IMR-90 (cell line): ENCODE measurements around the gene JAKMIP1. TPM values are rescaled to one million over a fixed set of nuclear protein-coding genes. Genes with fewer than 3 reads are reported as not detected.

ENCODE experiments used
- ATAC-seq: fragments of 200-7000 bp; cut with Tn5 transposase; 2 replicates; pipeline ENCODE4 v1.9.1; 2020; ENCODE audit warnings: low read depth, mild to moderate bottlenecking, moderate library complexity
- BruUV-seq: library from RNA; stranded (reverse); fragments of 400-500 nt; replicated peaks from 2 replicates; lab custom pipeline; 2021; lab: Mats Ljungman, UMichigan
- CTCF ChIA-PET: fragments of 300-600 bp; formaldehyde crosslinking; extraction: SDS; loops from one replicate; lab custom pipeline; 2021; ENCODE audit warnings: antibody characterized with exemption; lab: Yijun Ruan, JAX
- POLR2A ChIA-PET: fragments of 300-600 bp; sonication (Branson Sonifier 250); formaldehyde crosslinking; loops from one replicate; lab custom pipeline; 2022; ENCODE audit warnings: antibody characterized with exemption; ENCODE audit not compliant: unreplicated experiment; lab: Charles Lee
- DNase-seq: peaks from one replicate; pipeline ENCODE4 v3.0.0; 2013
- H2AFZ ChIP-seq: replicated peaks from 2 replicates; pipeline ENCODE3; 2013; ENCODE audit warnings: low read length, mild to moderate bottlenecking; ENCODE audit not compliant: poor library complexity
- H2AK5ac ChIP-seq: 2 replicates; pipeline ENCODE4 v1.6.1; 2013; ENCODE audit warnings: low read depth, low read length, inconsistent platforms
- H2AK9ac ChIP-seq: replicated peaks from 2 replicates; pipeline ENCODE3; 2013; ENCODE audit warnings: mild to moderate bottlenecking, low read depth, low read length, moderate library complexity; ENCODE audit not compliant: poor library complexity
- H2BK120ac ChIP-seq: 2 replicates; pipeline ENCODE4 v1.6.1; 2013; ENCODE audit warnings: low read depth, low read length, inconsistent platforms
- H2BK15ac ChIP-seq: 3 replicates; pipeline ENCODE4 v1.6.1; 2013; ENCODE audit warnings: low read depth, low read length, inconsistent platforms
- H2BK20ac ChIP-seq: 2 replicates; pipeline ENCODE4 v1.6.1; 2013; ENCODE audit warnings: low read depth, mild to moderate bottlenecking, inconsistent platforms, low read length, moderate library complexity
- H2BK5ac ChIP-seq: 2 replicates; pipeline ENCODE4 v1.6.1; 2013; ENCODE audit warnings: mild to moderate bottlenecking, low read depth, low read length, inconsistent platforms; ENCODE audit not compliant: poor library complexity, severe bottlenecking
- H3K14ac ChIP-seq: replicated peaks from 2 replicates; pipeline ENCODE4 v1.6.1; 2013; ENCODE audit warnings: low read depth, low read length, inconsistent platforms
- H3K18ac ChIP-seq: 2 replicates; pipeline ENCODE4 v1.6.1; 2013; ENCODE audit warnings: low read depth, low read length, control low read depth
- H3K23ac ChIP-seq: 2 replicates; pipeline ENCODE4 v1.6.1; 2013; ENCODE audit warnings: low read depth, low read length, inconsistent platforms
- H3K27ac ChIP-seq: 2 replicates; pipeline ENCODE4 v1.5.1; 2013; ENCODE audit warnings: mild to moderate bottlenecking, control low read depth, low read length; ENCODE audit not compliant: insufficient read depth
- H3K27me3 ChIP-seq: 2 replicates; pipeline ENCODE4 v1.6.1; 2013; ENCODE audit warnings: low read length; ENCODE audit not compliant: control insufficient read depth, insufficient read depth
- H3K36me3 ChIP-seq: 2 replicates; pipeline ENCODE4 v1.6.1; 2013; ENCODE audit warnings: low read length, mixed read lengths; ENCODE audit not compliant: control insufficient read depth, insufficient read depth
- H3K4ac ChIP-seq: 2 replicates; pipeline ENCODE4 v1.6.1; 2013; ENCODE audit warnings: low read depth, low read length, inconsistent platforms
- H3K4me1 ChIP-seq: 2 replicates; pipeline ENCODE4 v1.6.1; 2013; ENCODE audit warnings: low read length, mixed read lengths; ENCODE audit not compliant: control insufficient read depth, insufficient read depth
- H3K4me2 ChIP-seq: 2 replicates; pipeline ENCODE4 v1.6.1; 2013; ENCODE audit warnings: low read depth, mild to moderate bottlenecking, control low read depth, low read length, moderate library complexity
- H3K4me3 ChIP-seq: 2 replicates; pipeline ENCODE4 v1.5.1; 2013; ENCODE audit warnings: low read depth, mild to moderate bottlenecking, control low read depth, low read length, moderate library complexity; ENCODE audit not compliant: insufficient read depth
- H3K56ac ChIP-seq: 2 replicates; pipeline ENCODE4 v1.6.1; 2013; ENCODE audit warnings: low read length, inconsistent platforms; ENCODE audit not compliant: insufficient read depth; ENCODE audit errors: extremely low read depth
- H3K79me1 ChIP-seq, 2 experiments: 2 replicates each; pipeline ENCODE4 v1.6.1; 2013; ENCODE audit warnings: low read length in 2 of 2, inconsistent platforms in 1 of 2, low read depth in 1 of 2
- H3K9ac ChIP-seq: 2 replicates; pipeline ENCODE4 v1.6.1; 2013; ENCODE audit warnings: low read depth, low read length, control low read depth
- H3K9me1 ChIP-seq: 2 replicates; pipeline ENCODE4 v1.6.1; 2013; ENCODE audit warnings: low read length, inconsistent platforms; ENCODE audit not compliant: insufficient read depth
- H3K9me3 ChIP-seq: 2 replicates; pipeline ENCODE4 v1.6.1; 2013; ENCODE audit warnings: low read length; ENCODE audit not compliant: control insufficient read depth, insufficient read depth
- H4K20me1 ChIP-seq: 2 replicates; pipeline ENCODE4 v1.6.1; 2013; ENCODE audit warnings: low read length, inconsistent platforms; ENCODE audit not compliant: insufficient read depth
- H4K5ac ChIP-seq: 2 replicates; pipeline ENCODE4 v1.6.1; 2013; ENCODE audit warnings: mild to moderate bottlenecking, low read depth, low read length, control low read depth
- H4K8ac ChIP-seq, 2 experiments: 2 replicates each; pipeline ENCODE4 v1.6.1; 2013; ENCODE audit warnings: low read depth in 2 of 2, low read length in 2 of 2, control low read depth in 1 of 2, inconsistent platforms in 1 of 2
- H4K91ac ChIP-seq: 2 replicates; pipeline ENCODE4 v1.6.1; 2013; ENCODE audit warnings: low read depth, low read length, inconsistent platforms; ENCODE audit not compliant: insufficient read depth
- BHLHE40 ChIP-seq: fragments of 150-350 bp; IDR thresholded peaks from 2 replicates; pipeline ENCODE4 v1.6.1; 2016; ENCODE audit warnings: mild to moderate bottlenecking, low read depth, low read length
- CEBPB ChIP-seq: IDR thresholded peaks from 2 replicates; pipeline ENCODE4 v1.6.1; 2012; ENCODE audit warnings: low read depth, low read length, improper control_type of control experiment
- CHD1 ChIP-seq: IDR thresholded peaks from 2 replicates; pipeline ENCODE4 v1.6.1; 2012; ENCODE audit warnings: low read depth, low read length, improper control_type of control experiment
- FOS ChIP-seq: fragments of 150-350 bp; IDR thresholded peaks from 2 replicates; pipeline ENCODE4 v1.6.1; 2016; ENCODE audit warnings: low read depth, low read length
- MAFK ChIP-seq: IDR thresholded peaks from 2 replicates; pipeline ENCODE4 v1.6.1; 2012; ENCODE audit warnings: low read depth, low read length, improper control_type of control experiment
- MAZ ChIP-seq: IDR thresholded peaks from 2 replicates; pipeline ENCODE4 v1.6.1; 2012; ENCODE audit warnings: low read depth, mild to moderate bottlenecking, low read length, improper control_type of control experiment, moderate library complexity, borderline replicate concordance
- MXI1 ChIP-seq: IDR thresholded peaks from 2 replicates; pipeline ENCODE4 v1.6.1; 2012; ENCODE audit warnings: low read depth, mild to moderate bottlenecking, low read length, moderate library complexity, borderline replicate concordance
- NFE2L2 ChIP-seq: fragments of 150-350 bp; IDR thresholded peaks from 2 replicates; pipeline ENCODE4 v1.6.1; 2016; ENCODE audit warnings: low read depth, mild to moderate bottlenecking, low read length
- RAD21 ChIP-seq: IDR thresholded peaks from 2 replicates; pipeline ENCODE4 v1.6.1; 2012; ENCODE audit warnings: low read length, improper control_type of control experiment
- SMC3 ChIP-seq: fragments of 150-350 bp; IDR thresholded peaks from 2 replicates; pipeline ENCODE4 v1.6.1; 2016; ENCODE audit warnings: low read depth, mild to moderate bottlenecking, antibody characterized with exemption, low read length, moderate library complexity
- USF2 ChIP-seq: fragments of 150-350 bp; IDR thresholded peaks from 2 replicates; pipeline ENCODE4 v1.6.1; 2017; ENCODE audit warnings: mild to moderate bottlenecking, antibody characterized with exemption, low read length, low read depth
- dilution Hi-C: fragments of 300-500 bp; cut with HindIII; formaldehyde crosslinking; loops from one replicate; pipeline ENCODE4 v1.14.3; 2018; ENCODE audit warnings: low sequenced_read_pairs; ENCODE audit not compliant: unreplicated experiment
- in situ Hi-C: fragments of 300-500 bp; cut with MboI; formaldehyde crosslinking; loops from 3 replicates; pipeline ENCODE4 v1.14.3; 2019; ENCODE audit warnings: low sequenced_read_pairs, inconsistent platforms, mixed read lengths
- intact Hi-C: fragments of 100-400 bp; cut with micrococcal nuclease; formaldehyde crosslinking; loops from 2 replicates; pipeline ENCODE4 v1.10.0; 2022
- polyA plus RNA-seq, 3 experiments: library from polyadenylated mRNA; depleted of rRNA; stranded (reverse); fragments of >200 nt; gene quantifications; 2 replicates each; pipeline ENCODE4 v1.2.3, GENCODE V29; 2012; ENCODE audit warnings: low replicate concordance in 1 of 3
- total RNA-seq: library from RNA; depleted of rRNA; stranded (reverse); fragments of >200 nt; gene quantifications from 2 replicates; pipeline ENCODE4 v1.2.3, GENCODE V29; 2012
- TF ChIP-seq, protein P1 (sequence below): conservative IDR thresholded peaks from 2 replicates; pipeline ENCODE4 v1.5.1; 2012; ENCODE audit warnings: mild to moderate bottlenecking, low read depth, low read length, improper control_type of control experiment
- TF ChIP-seq, protein P2 (sequence below): fragments of 150-350 bp; IDR thresholded peaks from 2 replicates; pipeline ENCODE4 v1.6.1; 2016; ENCODE audit warnings: low read depth, mild to moderate bottlenecking, low read length, moderate library complexity, borderline replicate concordance

JAKMIP1 gene
- total and polyA plus RNA-seq, 2 of the 4 experiments (the other 2 are of a cell fraction): not detected

DNA sequence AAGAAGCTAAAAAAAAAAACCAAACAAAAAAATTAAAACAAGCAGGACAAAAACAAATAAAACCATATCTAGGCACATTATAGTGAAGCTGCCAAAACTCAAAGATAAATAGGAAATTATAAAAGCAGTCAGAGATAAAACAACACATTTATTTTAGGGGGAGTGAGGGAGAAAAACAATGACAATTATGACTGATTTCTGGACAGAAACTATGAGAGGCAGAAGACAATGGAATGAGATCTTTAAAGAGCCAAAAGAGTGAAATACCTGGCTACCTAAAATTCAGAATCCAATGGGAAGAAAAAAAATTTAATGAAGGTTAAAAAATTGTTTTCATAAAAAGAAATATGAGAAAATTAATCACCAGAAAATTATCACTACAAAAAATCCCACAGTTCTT lies 215.5 kb downstream of the JAKMIP1 start:
- CTCF ChIA-PET: no interaction called here

More for the DNA sequence above, 215.5 kb downstream of the JAKMIP1 start:
- Histone ChIP-seq H4K20me1 (no peaks in the 10 kb centered on the region), H3K4me1 (no peaks in the 10 kb centered on the region), H3K9me1 (no peaks in the 10 kb centered on the region), H3K9me3 (no peaks in the 10 kb centered on the region), H2AFZ (no peak overlapping the region), H3K4me2 (no peak overlapping the region), H3K14ac (no peak overlapping the region), H2BK120ac (no peak overlapping the region), H3K9ac (no peak overlapping the region), H3K79me1 (no peaks in the 10 kb centered on the region), H3K27ac (no peak overlapping the region), H4K91ac (no peak overlapping the region), H3K23ac (no peak overlapping the region), H3K4ac (no peak overlapping the region), H2AK9ac (no peak overlapping the region), H3K56ac (no peak overlapping the region), H4K5ac (no peak overlapping the region), H2AK5ac (no peak overlapping the region), H3K36me3 (no peaks in the 10 kb centered on the region), H2BK20ac (no peak overlapping the region), H2BK15ac (no peak overlapping the region), H3K4me3 (no peak overlapping the region), H2BK5ac (no peak overlapping the region), H3K18ac (no peak overlapping the region), H3K27me3 (no peaks in the 10 kb centered on the region; the same call in none of the 2 replicates), H4K8ac (no peak overlapping the region)
- dilution Hi-C loops: no loop called here
- no peak for TF ChIP-seq MXI1
- TF ChIP-seq, protein P1, sequence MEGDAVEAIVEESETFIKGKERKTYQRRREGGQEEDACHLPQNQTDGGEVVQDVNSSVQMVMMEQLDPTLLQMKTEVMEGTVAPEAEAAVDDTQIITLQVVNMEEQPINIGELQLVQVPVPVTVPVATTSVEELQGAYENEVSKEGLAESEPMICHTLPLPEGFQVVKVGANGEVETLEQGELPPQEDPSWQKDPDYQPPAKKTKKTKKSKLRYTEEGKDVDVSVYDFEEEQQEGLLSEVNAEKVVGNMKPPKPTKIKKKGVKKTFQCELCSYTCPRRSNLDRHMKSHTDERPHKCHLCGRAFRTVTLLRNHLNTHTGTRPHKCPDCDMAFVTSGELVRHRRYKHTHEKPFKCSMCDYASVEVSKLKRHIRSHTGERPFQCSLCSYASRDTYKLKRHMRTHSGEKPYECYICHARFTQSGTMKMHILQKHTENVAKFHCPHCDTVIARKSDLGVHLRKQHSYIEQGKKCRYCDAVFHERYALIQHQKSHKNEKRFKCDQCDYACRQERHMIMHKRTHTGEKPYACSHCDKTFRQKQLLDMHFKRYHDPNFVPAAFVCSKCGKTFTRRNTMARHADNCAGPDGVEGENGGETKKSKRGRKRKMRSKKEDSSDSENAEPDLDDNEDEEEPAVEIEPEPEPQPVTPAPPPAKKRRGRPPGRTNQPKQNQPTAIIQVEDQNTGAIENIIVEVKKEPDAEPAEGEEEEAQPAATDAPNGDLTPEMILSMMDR: no peak
- TF ChIP-seq, protein P2, sequence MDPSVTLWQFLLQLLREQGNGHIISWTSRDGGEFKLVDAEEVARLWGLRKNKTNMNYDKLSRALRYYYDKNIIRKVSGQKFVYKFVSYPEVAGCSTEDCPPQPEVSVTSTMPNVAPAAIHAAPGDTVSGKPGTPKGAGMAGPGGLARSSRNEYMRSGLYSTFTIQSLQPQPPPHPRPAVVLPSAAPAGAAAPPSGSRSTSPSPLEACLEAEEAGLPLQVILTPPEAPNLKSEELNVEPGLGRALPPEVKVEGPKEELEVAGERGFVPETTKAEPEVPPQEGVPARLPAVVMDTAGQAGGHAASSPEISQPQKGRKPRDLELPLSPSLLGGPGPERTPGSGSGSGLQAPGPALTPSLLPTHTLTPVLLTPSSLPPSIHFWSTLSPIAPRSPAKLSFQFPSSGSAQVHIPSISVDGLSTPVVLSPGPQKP: no peak
- TF ChIP-seq RAD21: no peak
- TF ChIP-seq SMC3: no peak
- no peak for TF ChIP-seq CHD1
- TF ChIP-seq NFE2L2: no peak
- no peak for TF ChIP-seq CEBPB
- no peak for TF ChIP-seq BHLHE40
- TF ChIP-seq MAZ: no peak
- TF ChIP-seq MAFK: no peak
- no peak for TF ChIP-seq USF2
- no peak for TF ChIP-seq FOS
- POLR2A ChIA-PET: no interaction called here
- DNase-seq (no peak), ATAC-seq (no peak)
- intact Hi-C loops: no loop called here
- in situ Hi-C loops: no loop called here
- no TSS peak for BruUV-seq
